T-cell (primary cell): ENCODE measurements around the gene TDP1. TPM values are rescaled to one million over a fixed set of nuclear protein-coding genes. Genes with fewer than 3 reads are reported as not detected.

Experiments used
- ATAC-seq, 4 experiments: fragments of 200-7000 bp in 3 of 4; fragments of 150-1000 bp in 1 of 4; cut with Tn5 transposase; replicated peaks in 1 of 4; 1 replicate in 3 of 4; 2 replicates in 1 of 4; pipeline ENCODE4 v1.10.0; 2021; ENCODE audit warnings: moderate library complexity in 3 of 4, mild to moderate bottlenecking in 2 of 4, moderate number of reproducible peaks in 1 of 4
- CTCF ChIA-PET, 2 donors: fragments of 300-600 bp; sonication (Branson Sonifier 250); formaldehyde crosslinking; loops; one replicate each; lab custom pipeline; 2022; ENCODE audit warnings: antibody characterized with exemption in 2 of 2; lab: Charles Lee
- POLR2A ChIA-PET, 2 donors: fragments of 300-600 bp; sonication (Branson Sonifier 250); formaldehyde crosslinking; loops; one replicate each; lab custom pipeline; 2022; ENCODE audit warnings: antibody characterized with exemption in 2 of 2; lab: Charles Lee
- DNase-seq, 35 experiments: peaks; one replicate each; pipeline versions ENCODE4 v3.0.0 to v3.0.0-alpha.2; 2013 to 2023
- H3K27ac ChIP-seq: one replicate; pipeline ENCODE4 v1.5.1; 2013; ENCODE audit warnings: low read length
- H3K27me3 ChIP-seq, 2 experiments: replicated peaks in 1 of 2; 1 replicate in 1 of 2; 2 replicates in 1 of 2; pipeline versions ENCODE4 v1.6.1 to v1.7.0; 2013; ENCODE audit warnings: low read length in 1 of 2, mixed read lengths in 1 of 2; ENCODE audit not compliant: control insufficient read depth in 2 of 2, insufficient read depth in 2 of 2; ENCODE audit errors: extremely low read depth in 1 of 2
- H3K36me3 ChIP-seq, 2 donors: 1 replicate in 1 of 2; 2 replicates in 1 of 2; pipeline versions ENCODE4 v1.6.1 to v1.7.0; 2013; ENCODE audit warnings: low read length in 1 of 2; ENCODE audit not compliant: control insufficient read depth in 2 of 2, insufficient read depth in 1 of 2; ENCODE audit errors: extremely low read depth in 1 of 2
- H3K4me1 ChIP-seq, 2 experiments: 1 replicate in 1 of 2; 2 replicates in 1 of 2; pipeline versions ENCODE4 v1.6.1 to v1.7.0; 2013; ENCODE audit warnings: low read length in 2 of 2, mixed read lengths in 1 of 2; ENCODE audit not compliant: insufficient read depth in 2 of 2, control insufficient read depth in 1 of 2; ENCODE audit errors: extremely low read depth in 1 of 2
- H3K4me3 ChIP-seq, 2 donors: 1 replicate in 1 of 2; 2 replicates in 1 of 2; pipeline versions ENCODE4 v1.5.1 to v1.7.0; 2013; ENCODE audit warnings: mild to moderate bottlenecking in 2 of 2, low read length in 1 of 2, moderate library complexity in 1 of 2; ENCODE audit not compliant: control insufficient read depth in 1 of 2; ENCODE audit errors: extremely low read depth in 1 of 2
- H3K9me3 ChIP-seq: 2 replicates; pipeline ENCODE4 v1.7.0; 2013
- H3K27ac Mint-ChIP-seq, 2 donors: one replicate each; pipeline ENCODE4 v1.8.0; 2020 to 2021; ENCODE audit warnings: mild to moderate bottlenecking in 2 of 2, mixed read lengths in 2 of 2
- H3K27me3 Mint-ChIP-seq, 2 donors: one replicate each; pipeline ENCODE4 v1.8.0; 2021 to 2022; ENCODE audit warnings: mixed read lengths in 2 of 2
- H3K36me3 Mint-ChIP-seq: one replicate; pipeline ENCODE4 v1.8.0; 2021; ENCODE audit warnings: mixed read lengths
- H3K4me1 Mint-ChIP-seq, 3 donors: one replicate each; pipeline ENCODE4 v1.8.0; 2020 to 2022; ENCODE audit warnings: mixed read lengths in 3 of 3, mild to moderate bottlenecking in 1 of 3
- H3K4me3 Mint-ChIP-seq, 3 donors: one replicate each; pipeline ENCODE4 v1.8.0; 2020 to 2022; ENCODE audit warnings: mild to moderate bottlenecking in 3 of 3, mixed read lengths in 3 of 3, moderate library complexity in 3 of 3
- H3K9me3 Mint-ChIP-seq, 3 donors: one replicate each; pipeline ENCODE4 v1.8.0; 2020 to 2022; ENCODE audit warnings: mixed read lengths in 3 of 3
- WGBS: methylation state at CpG from one replicate; pipeline ENCODE4 v1.1.5; 2013; ENCODE audit warnings: missing lambda C conversion rate; ENCODE audit not compliant: insufficient coverage; 5-methylcytosine and 5-hydroxymethylcytosine counted together
- total RNA-seq, 35 experiments: library from RNA in 6 of 35; stranded (reverse) in 6 of 35; fragments of 120-200 nt in 1 of 35; gene quantifications; one replicate each; pipeline versions ENCODE4 v1.2.1 to v1.2.4 and lab custom pipeline; 2013 to 2026

Gene TDP1
- total RNA-seq, 5 donors from 2014 or later (not counting 1 experiment from before 2014, with no cell fraction given), result 42.8 to 72.9 (median 44.4) TPM

DNA sequence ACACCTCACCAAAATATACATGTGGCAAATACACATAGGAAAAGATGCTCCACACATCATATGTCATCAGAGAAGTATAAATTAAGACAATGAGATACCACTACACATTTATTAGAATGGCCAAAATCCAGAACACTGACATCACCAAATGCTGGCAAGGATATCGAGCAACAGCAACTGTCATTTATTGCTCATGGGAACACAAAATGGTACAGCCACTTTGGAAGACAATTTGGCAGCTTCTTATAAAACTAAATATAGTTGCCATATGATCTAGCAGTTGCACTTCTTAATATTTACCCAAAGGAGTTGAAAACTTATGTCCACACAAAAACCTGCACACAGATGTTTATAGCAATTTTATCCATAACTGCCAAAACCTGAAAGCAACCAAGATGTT is 99.1 kb downstream of the TDP1 start:
- Mint-ChIP-seq H3K27ac (no peak overlapping the region), H3K4me1 (peaks cover 6 to 7% (median 7%) of the 10 kb centered on the region in 3 donors), H3K36me3 (no peaks in the 10 kb centered on the region), H3K27me3 (peaks cover 62 to 71% of the 10 kb centered on the region in 2 donors), H3K4me3 (no peak overlapping the region), H3K9me3 (no peaks in the 10 kb centered on the region)
- Histone ChIP-seq H3K36me3 (no peaks in the 10 kb centered on the region), H3K9me3 (no peaks in the 10 kb centered on the region), H3K4me1 (no peaks in the 10 kb centered on the region), H3K27me3 (peaks cover 0 to 14% of the 10 kb centered on the region in 2 experiments), H3K27ac (no peak overlapping the region), H3K4me3 (no peak overlapping the region)
- ATAC-seq, result no peak
- DNase-seq, result no peak
- ChIA-PET POLR2A (no interaction called here), CTCF (interaction anchor here (0.6 to 1.2 kb wide), 3 partner anchors 11 to 288 kb away, joined by 3 read pairs; no protein-coding TSS in a partner anchor)
- WGBS, result 83% methylated on average over 1 of the region's 1 CpG

DNA sequence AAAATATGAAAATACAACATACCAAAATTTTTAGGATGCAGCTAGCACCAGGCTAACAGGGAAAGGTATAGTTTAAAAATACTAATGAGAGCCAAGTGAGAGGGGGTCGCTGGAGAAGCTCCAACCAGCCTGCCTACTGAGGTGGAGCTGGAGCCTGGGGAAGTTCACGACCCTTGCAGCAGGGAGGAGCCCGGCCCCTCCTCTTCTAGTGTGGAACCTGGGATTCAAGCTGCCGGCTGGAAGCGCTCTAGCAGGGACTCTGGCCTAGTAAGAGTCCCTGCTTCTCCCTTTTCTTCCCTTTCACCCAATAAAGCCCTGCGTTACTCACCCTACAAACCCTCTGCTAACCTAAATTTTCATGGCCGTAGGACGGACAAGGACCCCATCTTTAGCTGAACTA is 101.1 kb downstream of the TDP1 start:
- Histone ChIP-seq H3K4me3 (no peak overlapping the region), H3K27ac (no peak overlapping the region), H3K9me3 (no peaks in the 10 kb centered on the region), H3K4me1 (peaks cover 2 to 15% of the 10 kb centered on the region in 2 experiments), H3K27me3 (peaks cover 0 to 23% of the 10 kb centered on the region in 2 experiments), H3K36me3 (no peaks in the 10 kb centered on the region)
- 54% methylated on average over 5 of the region's 8 CpGs for WGBS
- CTCF ChIA-PET, result no interaction called here
- Mint-ChIP-seq H3K27me3 (peaks cover 58 to 71% of the 10 kb centered on the region in 2 donors), H3K4me1 (peaks cover 13 to 16% (median 14%) of the 10 kb centered on the region in 3 donors), H3K9me3 (no peaks in the 10 kb centered on the region), H3K27ac (no peak overlapping the region), H3K4me3 (no peak overlapping the region), H3K36me3 (no peaks in the 10 kb centered on the region)
- POLR2A ChIA-PET, result no interaction called here
- ATAC-seq (no peak), DNase-seq (no peak)

DNA sequence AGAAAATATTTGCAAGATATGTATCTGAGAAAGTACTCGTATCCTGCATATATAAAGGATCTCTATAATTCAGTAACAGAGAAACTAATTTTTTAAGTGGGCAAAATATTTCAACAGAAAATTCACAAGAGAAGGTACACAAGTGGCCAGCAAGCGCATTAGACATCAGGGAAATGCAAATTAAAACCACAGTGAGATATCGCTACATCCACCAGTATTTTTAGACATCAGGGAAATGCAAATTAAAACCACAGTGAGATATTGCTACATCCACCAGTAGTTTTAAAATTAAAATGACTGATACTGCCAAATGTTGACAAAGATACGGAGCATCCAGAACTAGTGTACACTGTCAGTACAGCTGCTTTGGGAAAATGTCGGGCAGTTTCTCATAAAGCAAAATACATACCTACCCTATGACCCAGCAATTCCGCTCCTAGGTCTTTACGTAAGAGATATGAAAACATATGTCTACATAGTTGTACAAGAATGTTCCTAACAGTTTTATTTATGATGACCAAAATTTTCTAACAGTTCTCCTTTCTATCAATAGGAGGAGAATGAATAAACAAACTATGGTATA is 103.2 kb downstream of the TDP1 start:
- Mint-ChIP-seq H3K27me3 (peaks cover 58 to 73% of the 10 kb centered on the region in 2 donors), H3K4me1 (peaks cover 27 to 29% (median 28%) of the 10 kb centered on the region in 3 donors), H3K36me3 (no peaks in the 10 kb centered on the region), H3K4me3 (peak overlapping the region in 2 of 3 donors; percentile 60 to 89), H3K27ac (no peak overlapping the region), H3K9me3 (no peaks in the 10 kb centered on the region)
- POLR2A ChIA-PET, result no interaction called here
- CTCF ChIA-PET, result no interaction called here
- no peak overlapping the region for H3K4me3 ChIP-seq
- H3K9me3 ChIP-seq, result no peaks in the 10 kb centered on the region
- WGBS, result 60% methylated on average over 1 of the region's 7 CpGs
- H3K27ac ChIP-seq, result no peak overlapping the region
- H3K4me1 ChIP-seq, result peaks cover 6 to 22% of the 10 kb centered on the region in 2 experiments
- no peaks in the 10 kb centered on the region for H3K36me3 ChIP-seq
- no peak for ATAC-seq
- peaks cover 2 to 36% of the 10 kb centered on the region in 2 experiments for H3K27me3 ChIP-seq
- no peak for DNase-seq

DNA sequence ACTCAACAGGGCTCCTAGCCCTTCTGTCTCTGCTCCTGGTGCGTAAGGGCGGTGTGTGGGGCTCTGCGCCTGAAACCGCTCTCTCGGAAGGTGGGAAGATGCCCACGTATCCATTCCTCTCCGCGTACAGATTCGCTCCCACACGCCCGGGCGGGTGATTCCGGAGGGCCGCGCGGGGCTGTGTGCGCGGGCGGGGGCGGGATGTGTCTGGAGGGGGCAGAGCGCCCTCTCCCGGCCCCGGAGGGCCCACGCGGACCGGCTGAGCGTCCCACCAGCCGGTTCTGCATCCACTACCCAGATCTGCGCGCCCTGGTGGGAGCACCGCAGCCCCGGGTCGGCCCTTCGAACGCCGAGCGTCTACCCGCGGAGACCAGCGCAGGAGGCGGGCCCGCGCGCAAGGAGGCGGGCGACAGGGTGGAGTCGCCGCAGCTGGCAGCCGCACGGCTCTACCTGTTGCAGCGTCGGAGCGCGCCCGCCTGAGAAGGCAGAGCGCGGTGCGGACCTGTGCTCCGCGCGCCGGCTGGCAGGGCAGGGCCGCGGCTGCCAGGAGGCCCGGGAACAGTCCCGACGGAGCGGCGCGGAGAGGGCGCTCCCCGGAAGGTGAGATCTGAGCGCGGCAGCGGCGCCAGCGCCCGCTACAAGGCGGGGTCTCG is 104.7 kb downstream of the TDP1 start:
- no peaks in the 10 kb centered on the region for H3K36me3 ChIP-seq
- H3K9me3 ChIP-seq, result no peaks in the 10 kb centered on the region
- no peak overlapping the region for H3K27ac Mint-ChIP-seq
- ChIA-PET CTCF (no interaction called here), POLR2A (no interaction called here)
- peak; percentile 68 to 82 (median 72) for ATAC-seq
- peak overlapping the region; percentile 58 to 89 (median 60) for H3K4me3 Mint-ChIP-seq
- H3K27me3 Mint-ChIP-seq, result peaks cover 57 to 72% of the 10 kb centered on the region in 2 donors
- peaks cover 27 to 29% (median 28%) of the 10 kb centered on the region in 3 donors for H3K4me1 Mint-ChIP-seq
- H3K27me3 ChIP-seq, result peaks cover 8 to 42% of the 10 kb centered on the region in 2 experiments
- no peaks in the 10 kb centered on the region for H3K36me3 Mint-ChIP-seq
- H3K9me3 Mint-ChIP-seq, result no peaks in the 10 kb centered on the region
- H3K4me3 ChIP-seq, result peak overlapping the region; percentile 35 to 68
- peaks cover 6 to 22% of the 10 kb centered on the region in 2 experiments for H3K4me1 ChIP-seq
- under 1% methylated on average over 72 of the region's 80 CpGs for WGBS
- DNase-seq, result peak in 17 of 35 experiments; percentile 3 to 40 (median 20)
- H3K27ac ChIP-seq, result no peak overlapping the region

DNA sequence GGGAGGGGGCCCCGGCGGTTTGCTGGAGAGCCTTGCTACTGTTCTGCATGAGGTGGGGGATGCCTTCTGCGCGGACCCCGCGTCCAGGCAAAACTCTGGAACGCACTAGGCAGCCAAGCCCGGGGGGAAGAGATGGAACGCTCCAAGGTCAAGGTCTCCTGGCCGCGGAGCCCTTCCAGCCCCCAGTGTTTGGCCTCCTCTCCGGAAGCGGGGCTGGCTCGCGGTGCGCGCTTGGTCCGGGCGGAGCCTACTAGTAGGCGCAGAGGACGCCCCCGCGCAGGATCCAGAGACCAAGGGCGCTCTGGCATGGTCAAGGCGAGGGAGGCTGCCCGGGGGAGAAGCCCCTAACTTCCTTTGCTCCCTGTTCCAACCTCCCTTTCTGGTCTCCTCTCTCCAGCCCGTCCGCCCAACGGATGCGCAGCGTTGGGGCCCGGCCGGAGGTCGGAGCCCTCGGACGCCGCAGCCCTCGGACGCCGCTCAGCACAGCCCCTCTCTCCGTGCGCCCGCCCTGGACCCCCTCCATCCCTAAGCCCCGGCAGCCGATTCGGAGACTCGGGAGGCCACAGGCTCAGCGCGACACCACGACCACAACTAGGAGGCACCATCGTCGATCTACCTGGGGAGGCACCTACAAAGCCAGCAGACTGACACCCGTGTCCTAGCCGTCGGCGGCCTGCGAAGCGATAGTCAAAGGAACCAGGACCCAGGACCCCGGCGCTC is 105.4 kb downstream of the TDP1 start:
- peak overlapping the region; percentile 51 to 89 (median 58) for H3K4me3 Mint-ChIP-seq
- H3K9me3 Mint-ChIP-seq, result no peaks in the 10 kb centered on the region
- DNase-seq (no peak), ATAC-seq (peak in 2 of 4 experiments; percentile 6 to 12)
- peaks cover 27 to 29% (median 28%) of the 10 kb centered on the region in 3 donors for H3K4me1 Mint-ChIP-seq
- H3K36me3 Mint-ChIP-seq, result no peaks in the 10 kb centered on the region
- CTCF ChIA-PET, result no interaction called here
- WGBS, result 3% methylated on average over 44 of the region's 60 CpGs
- POLR2A ChIA-PET, result no interaction called here
- Histone ChIP-seq H3K4me1 (peaks cover 6 to 22% of the 10 kb centered on the region in 2 experiments), H3K27ac (no peak overlapping the region), H3K36me3 (no peaks in the 10 kb centered on the region), H3K4me3 (peak overlapping the region; percentile 35 to 68), H3K9me3 (no peaks in the 10 kb centered on the region), H3K27me3 (peaks cover 8 to 43% of the 10 kb centered on the region in 2 experiments)
- no peak overlapping the region for H3K27ac Mint-ChIP-seq
- peaks cover 54 to 69% of the 10 kb centered on the region in 2 donors for H3K27me3 Mint-ChIP-seq

DNA sequence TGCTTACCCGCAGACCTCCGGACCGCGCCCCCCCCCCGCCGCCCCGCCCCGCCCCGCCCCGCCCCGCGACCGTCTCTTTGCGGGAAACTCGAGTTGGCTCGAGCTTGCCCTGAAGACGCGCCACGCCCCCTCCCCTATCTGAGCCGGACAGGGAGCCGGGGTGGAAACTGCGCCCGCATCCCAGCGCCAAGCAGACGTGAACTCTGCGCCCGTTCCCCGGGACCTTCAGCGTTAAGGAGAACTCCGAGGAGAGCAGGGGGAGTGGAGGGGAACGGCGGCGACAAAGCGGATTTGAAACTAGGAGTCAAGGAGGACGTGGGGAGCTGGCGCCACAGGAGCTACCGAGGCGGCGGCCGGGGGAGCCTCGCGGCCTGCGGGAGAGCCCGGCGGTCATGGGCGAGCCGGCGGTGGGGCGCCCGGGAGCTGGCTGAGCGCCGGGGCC is 106.0 kb downstream of the TDP1 start, which contains the start of gene KCNK13:
Gene KCNK13, plus strand, starts transcription at position 310 of the 442 bp plus-strand sequence. CDS start 212 bp downstream, outside the sequence.
- CTCF ChIA-PET, result no interaction called here
- H3K27me3 Mint-ChIP-seq, result peaks cover 50 to 70% of the 10 kb centered on the region in 2 donors
- Histone ChIP-seq H3K27me3 (peaks cover 8 to 46% of the 10 kb centered on the region in 2 experiments), H3K36me3 (no peaks in the 10 kb centered on the region), H3K4me1 (peaks cover 6 to 22% of the 10 kb centered on the region in 2 experiments), H3K9me3 (no peaks in the 10 kb centered on the region), H3K27ac (no peak within 1 kb of the TSS), H3K4me3 (peak within 1 kb of the TSS; percentile 35 to 68)
- 2% methylated on average over 39 of the region's 52 CpGs for WGBS
- H3K27ac Mint-ChIP-seq, result peak within 1 kb of the TSS in 1 of 2 donors; percentile 30
- ATAC-seq (no peak), DNase-seq (peak in 1 of 35 experiments; percentile 12)
- H3K9me3 Mint-ChIP-seq, result no peaks in the 10 kb centered on the region
- H3K36me3 Mint-ChIP-seq, result no peaks in the 10 kb centered on the region
- peaks cover 27 to 29% (median 28%) of the 10 kb centered on the region in 3 donors for H3K4me1 Mint-ChIP-seq
- POLR2A ChIA-PET, result no interaction called here
- peak within 1 kb of the TSS; percentile 73 to 89 (median 79) for H3K4me3 Mint-ChIP-seq
